Measurements from ENCODE around the gene UBE2I.

The UBE2I gene

DNA sequence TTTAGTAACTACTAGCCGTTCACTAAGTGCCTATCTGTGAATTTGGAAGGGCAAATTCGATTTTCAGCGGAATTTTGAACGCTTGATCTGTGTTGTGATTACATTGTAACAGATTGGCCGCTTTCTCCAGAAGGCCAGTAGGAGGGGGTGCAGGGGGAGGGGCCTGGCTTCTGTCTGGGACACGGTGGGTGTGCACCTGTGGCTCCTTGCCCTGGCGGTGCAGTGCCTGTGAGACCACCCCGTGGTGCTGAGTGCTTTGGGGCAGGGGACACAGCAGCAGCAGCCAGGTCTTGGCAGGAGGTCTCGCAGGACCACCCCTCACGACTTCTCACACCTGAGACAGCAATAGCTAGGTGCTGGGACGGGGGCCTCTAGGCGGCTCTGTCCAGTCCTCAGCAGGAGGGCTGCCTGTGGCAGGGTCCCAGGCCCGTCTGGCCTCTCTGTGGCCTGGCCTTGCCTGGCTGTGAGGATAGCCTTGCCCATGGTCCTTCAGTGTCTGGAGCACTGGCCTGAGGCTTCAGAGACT lies 1.8 kb downstream of the UBE2I start:
- DNase-seq (ENCODE audit: extremely low spot score, insufficient read length, low read depth), result no peak
- FAIRE-seq, result no peak

DNA sequence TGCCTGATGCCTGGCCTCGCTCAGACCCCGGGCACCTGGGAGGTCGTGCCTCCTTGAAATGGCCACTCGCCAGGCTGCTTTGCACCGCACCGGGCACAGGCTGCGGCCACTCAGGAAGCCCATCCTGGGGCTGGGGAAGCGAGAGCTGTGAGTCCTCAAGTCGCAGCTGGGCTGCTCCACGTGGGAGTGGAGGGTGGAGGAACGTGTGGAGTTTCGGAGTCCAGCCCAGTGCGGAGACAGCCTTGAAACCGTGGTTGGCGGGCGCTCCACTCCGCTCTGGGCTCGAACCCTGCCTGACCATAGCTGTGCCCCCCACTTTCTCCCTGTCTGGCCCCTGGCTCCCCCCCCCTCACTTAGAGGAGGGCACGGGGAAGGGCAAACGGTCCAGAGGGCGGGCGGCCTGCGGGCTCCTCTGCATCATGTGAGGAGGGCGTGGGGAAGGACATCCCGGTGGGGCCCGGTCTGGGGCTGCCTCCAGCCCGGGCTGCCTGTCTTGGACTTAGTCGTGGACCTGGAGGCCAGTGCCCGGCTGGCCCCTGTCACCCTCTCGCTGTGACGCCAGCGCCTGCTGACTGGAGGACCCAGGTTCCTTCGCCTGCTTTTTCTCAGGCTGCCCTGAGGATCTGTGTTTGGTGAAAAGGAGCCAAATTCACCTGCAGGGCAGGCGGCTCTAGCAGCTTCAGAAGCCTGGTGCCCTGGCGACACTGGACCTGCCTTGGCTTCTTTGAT lies 2.5 kb downstream of the UBE2I start:
- FAIRE-seq (no peak), DNase-seq (ENCODE audit: extremely low spot score, insufficient read length, low read depth) (no peak)

GRCh38 chr16:1312467-1312816 lies 3.0 kb downstream of the UBE2I start:
- DNase-seq (ENCODE audit: extremely low spot score, insufficient read length, low read depth) (no peak), FAIRE-seq (no peak)

DNA sequence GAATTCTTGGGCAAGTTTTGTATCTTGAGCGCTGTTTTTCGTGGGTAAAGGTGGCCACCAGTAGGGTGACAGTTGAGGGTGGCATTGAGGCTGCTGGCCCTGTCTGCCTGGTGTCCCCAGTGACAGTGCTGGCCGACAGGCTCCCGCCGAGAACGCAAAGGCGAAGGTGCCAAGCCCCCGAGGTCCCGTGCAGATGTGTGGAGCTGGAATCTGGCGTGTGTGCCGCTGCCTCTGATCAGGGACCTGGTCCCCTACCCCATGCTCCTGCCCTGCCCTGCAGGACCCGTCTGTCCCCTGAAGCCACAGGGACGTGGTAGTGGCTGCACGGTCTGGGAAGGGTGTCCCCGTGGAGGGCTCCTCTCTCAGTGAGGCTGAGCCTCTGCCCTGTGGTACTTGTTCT lies 3.5 kb downstream of the UBE2I start:
- FAIRE-seq (no peak), DNase-seq (ENCODE audit: extremely low spot score, insufficient read length, low read depth) (no peak)

DNA sequence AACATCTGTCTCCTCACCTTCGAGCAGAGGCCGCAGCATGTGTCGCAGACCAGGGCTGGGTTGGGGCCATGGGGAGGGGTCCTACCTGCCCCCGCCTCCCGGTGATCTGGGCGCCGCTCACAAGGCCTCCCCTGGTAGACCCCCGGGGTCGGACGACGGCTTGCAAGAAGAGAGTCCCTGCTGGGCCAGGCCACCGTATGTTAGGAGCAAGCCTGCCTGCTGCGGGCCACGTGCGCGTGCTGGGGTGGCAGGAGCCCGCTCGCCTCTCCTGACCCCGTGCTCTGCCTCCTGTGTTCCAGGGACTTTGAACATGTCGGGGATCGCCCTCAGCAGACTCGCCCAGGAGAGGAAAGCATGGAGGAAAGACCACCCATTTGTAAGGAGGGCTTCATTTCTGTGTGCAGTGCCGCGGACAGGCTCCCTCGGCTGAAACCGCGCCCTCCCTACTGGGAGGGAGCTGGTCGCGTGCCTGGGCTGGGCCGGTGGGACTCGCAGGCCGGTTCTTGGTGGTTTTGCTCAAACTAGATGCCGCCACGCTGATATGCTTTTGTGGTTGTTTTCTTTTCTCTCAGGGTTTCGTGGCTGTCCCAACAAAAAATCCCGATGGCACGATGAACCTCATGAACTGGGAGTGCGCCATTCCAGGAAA lies 4.4 kb downstream of the UBE2I start:
- FAIRE-seq, result no peak

DNA sequence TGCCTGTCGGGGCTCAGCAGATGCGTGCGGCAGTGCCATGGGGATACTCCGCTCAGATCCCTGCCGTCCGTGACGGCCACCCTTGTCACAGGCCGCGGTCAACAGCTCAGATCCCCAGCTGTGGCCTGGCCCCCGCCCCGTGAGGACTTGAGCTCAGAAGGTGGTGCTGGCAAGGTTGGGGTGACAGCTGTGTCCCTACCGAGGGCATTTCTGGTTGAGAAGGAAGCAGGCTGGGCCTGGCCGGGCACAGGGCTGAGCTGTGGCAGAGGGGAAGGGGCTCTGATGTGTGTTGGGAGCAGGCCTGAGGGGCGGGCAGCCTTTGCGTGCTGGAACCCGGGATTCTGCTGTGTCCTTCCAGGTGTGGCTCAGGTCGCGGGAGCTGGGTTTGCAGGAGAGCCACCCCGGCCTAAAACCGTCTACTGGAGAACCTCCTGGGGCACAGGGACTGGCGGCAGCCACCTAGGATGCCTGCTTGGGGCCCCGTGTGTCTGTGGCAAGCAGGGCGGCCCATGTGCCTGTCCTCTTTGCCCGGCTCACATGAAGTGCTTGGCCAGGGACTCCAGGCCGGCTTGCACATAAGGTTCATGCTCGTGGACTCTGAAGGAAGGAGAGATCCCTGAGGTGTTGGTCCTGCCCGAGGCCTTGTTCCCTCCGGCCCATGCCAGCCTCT lies 5.1 kb downstream of the UBE2I start:
- FAIRE-seq, result no peak
- DNase-seq (ENCODE audit: extremely low spot score, insufficient read length, low read depth), result no peak

More for the DNA sequence above, 4.4 kb downstream of the UBE2I start:
- DNase-seq (ENCODE audit: extremely low spot score, insufficient read length, low read depth), result no peak

DNA sequence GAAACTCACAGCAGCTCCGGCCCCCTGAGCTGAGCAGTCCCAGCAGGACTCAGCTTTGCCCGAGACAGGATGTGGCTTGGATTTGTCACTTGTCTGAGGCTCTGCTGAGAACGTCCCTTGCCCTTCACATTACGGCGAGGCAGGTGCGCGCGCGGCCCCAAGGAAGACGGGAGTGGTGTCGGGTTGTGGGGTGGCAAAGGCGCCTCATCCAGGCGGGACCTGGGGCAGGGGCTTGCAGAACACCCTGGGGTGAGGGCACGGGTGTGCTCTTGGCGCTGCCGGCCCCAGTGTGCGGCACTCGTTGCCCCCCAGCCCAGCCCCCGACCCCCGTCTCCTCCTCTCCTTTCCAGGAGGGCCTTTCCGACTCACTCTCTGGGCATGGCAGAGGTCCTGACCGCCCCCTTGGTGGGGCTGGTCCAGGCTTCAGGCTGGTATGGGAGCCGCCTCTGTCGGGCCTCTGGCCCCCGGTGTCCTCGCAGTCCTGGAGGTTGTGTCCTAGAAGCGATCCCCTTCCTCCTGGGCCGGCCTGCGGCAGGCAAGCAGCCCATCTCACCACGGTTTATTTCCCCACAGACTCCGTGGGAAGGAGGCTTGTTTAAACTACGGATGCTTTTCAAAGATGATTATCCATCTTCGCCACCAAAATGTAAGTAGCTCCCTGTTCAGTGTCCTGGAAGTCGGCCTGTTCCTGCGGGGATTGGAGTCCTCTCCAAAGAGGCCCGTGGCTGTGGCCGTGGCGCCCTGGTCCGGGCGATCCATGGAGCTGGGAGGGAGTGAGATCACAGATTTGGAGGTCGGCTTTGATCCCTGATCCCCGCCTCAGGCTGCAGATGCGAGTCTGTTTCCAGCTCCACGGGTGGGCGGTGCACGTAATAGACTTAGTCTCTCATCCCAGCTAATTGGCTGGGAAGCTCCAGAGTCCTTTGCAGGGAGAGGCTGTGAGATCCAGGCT lies 5.9 kb downstream of the UBE2I start:
- FAIRE-seq, result no peak
- DNase-seq (ENCODE audit: extremely low spot score, insufficient read length, low read depth), result no peak

- FAIRE-seq (no peak), DNase-seq (ENCODE audit: extremely low spot score, insufficient read length, low read depth) (no peak)
Measured at GRCh38 chr16:1316033-1316405, 6.6 kb downstream of the UBE2I start.

GRCh38 chr16:1317479-1318267 lies 8.2 kb downstream of the UBE2I start:
- FAIRE-seq, result no peak
- no peak for DNase-seq (ENCODE audit: extremely low spot score, insufficient read length, low read depth)

DNA sequence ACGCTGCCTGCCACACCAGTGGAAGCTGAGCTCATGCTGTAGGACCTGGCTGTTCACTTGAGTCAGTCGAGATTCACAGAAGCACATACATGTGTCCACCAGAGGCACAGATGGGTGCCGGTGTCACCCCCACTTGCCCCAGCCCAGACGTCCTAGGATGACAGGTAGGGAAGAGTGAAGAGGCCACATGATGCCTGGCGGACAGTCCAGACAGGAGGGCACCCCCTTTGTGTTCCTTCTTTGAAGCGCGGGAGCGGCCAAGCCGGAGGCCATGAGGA lies 8.8 kb downstream of the UBE2I start:
- FAIRE-seq, result no peak
- no peak for DNase-seq (ENCODE audit: extremely low spot score, insufficient read length, low read depth)

- DNase-seq (ENCODE audit: extremely low spot score, insufficient read length, low read depth) (no peak), FAIRE-seq (no peak)
Measured at GRCh38 chr16:1319041-1319440, 9.6 kb downstream of the UBE2I start.

GRCh38 chr16:1320097-1320496 lies 10.7 kb downstream of the UBE2I start:
- FAIRE-seq (no peak), DNase-seq (ENCODE audit: extremely low spot score, insufficient read length, low read depth) (no peak)

DNA sequence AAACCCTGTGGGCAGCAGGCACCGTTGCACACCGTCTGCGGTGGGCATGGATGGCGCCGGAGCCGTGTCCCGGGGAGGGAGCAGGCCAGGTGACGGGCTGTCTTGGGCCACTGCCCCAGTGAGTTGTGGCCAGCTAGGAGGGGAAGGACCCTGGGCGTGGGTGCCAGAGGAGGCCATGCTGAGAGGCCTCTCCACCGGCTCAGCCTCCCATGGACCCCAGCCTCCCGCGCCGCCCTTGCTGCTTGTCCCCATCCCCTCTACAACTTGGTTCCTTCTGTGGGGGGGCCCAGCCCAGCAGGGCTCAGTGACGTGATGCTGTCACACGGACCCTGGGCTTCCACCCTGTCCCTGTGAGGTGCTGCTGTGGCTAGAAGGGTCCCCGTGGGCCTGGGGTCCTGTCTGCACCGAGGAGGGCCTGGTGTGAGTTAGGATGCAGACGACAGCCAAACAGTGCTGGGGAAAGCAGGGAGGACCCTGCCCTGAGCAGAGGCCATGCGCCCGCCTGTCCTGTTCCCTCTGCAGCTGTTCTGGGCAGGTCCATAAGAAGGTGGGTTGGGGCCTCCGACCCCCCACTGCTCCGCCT lies 11.3 kb downstream of the UBE2I start:
- no peak for DNase-seq (ENCODE audit: extremely low spot score, insufficient read length, low read depth)
- no peak for FAIRE-seq

- FAIRE-seq, result no peak
- no peak for DNase-seq (ENCODE audit: extremely low spot score, insufficient read length, low read depth)
Measured at GRCh38 chr16:1322407-1322806, 13.0 kb downstream of the UBE2I start.

DNA sequence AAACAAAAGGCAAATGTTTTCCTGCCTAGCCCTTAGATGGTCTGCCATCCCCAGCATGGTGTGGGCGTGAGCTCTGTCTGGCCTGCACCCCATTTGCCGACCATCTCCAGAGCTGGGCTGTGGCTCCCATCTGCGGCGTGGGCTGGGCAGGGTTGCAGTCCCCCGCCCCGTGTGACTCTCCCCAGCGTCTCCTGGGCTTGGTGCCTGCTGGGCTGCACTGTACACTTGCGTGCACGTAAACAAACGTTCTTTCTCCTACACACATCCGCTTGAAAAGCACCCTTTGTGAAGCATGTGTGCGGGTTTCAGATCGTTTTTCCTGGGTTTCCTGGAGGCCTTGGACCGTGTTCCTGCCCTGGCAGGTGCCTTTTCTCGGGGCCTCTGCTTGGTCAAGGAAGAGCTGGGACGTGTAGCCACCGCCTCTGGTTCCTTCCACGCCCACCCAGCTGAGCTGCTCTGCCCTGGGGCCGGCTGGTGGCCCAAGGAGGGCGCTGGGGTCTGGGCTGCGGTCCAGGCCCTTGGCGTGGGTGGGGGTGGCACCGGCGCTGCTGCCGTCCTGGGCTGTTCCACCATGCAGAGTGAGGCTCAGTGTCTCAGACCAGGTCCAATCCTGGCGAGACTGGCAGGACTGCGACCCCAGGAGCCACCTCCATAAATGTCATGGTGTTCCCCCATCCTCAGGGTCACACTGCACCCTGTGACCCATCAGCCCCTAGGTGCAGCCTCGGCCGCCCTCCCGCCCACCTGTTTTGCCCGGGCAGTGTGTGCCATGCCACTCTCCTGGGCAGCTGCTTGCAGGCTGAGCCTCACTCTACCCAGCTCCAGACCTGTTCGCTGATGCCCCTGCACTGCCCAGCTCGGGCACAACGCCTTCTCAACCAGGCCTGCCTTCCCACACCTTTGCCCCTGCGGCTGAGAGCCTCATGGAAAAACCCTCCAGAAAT lies 14.1 kb downstream of the UBE2I start:
- FAIRE-seq (no peak), DNase-seq (ENCODE audit: extremely low spot score, insufficient read length, low read depth) (no peak)

DNA sequence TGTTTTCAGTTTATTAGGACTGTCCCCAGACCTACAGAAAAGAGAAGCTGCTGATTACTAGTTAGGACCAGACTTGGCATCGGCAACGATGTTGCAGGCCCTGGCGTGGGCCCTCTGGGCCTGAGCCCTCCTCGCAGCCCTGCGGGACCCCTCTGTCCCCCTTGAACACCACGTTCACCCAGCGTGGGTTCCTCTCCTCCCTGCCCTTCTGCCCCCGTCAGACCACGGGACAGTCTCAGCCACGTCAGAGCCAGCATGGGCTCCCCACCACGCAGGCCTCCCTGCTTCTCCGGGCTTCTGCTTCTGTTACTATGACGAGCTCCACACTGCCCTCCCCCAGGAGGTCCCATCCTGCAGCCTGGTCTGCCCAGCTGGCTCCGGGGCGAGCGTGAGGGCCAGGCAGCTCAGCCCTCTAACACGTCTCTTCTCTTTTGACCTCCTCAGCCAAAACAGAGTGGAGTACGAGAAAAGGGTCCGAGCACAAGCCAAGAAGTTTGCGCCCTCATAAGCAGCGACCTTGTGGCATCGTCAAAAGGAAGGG lies 14.9 kb downstream of the UBE2I start:
- DNase-seq (ENCODE audit: extremely low spot score, insufficient read length, low read depth) (no peak), FAIRE-seq (no peak)

DNA sequence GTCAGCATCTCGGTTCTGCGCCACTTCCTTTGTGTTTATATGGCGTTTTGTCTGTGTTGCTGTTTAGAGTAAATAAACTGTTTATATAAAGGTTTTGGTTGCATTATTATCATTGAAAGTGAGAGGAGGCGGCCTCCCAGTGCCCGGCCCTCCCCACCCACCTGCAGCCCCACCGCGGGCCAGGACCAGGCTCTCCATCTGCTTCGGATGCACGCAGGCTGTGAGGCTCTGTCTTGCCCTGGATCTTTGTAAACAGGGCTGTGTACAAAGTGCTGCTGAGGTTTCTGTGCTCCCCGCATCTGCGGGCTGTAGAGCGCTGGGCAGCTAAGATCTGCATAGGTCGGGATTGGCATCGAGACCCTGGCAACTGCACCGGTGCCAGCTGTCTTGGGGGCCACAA lies 15.8 kb downstream of the UBE2I start:
- FAIRE-seq, result no peak

More for the DNA sequence above, 15.8 kb downstream of the UBE2I start:
- no peak for DNase-seq (ENCODE audit: extremely low spot score, insufficient read length, low read depth)
